K562 (cell line): ENCODE data around the gene OLFML2B. TPM values are rescaled to one million over a fixed set of nuclear protein-coding genes. Genes with fewer than 3 reads are reported as not detected.

ENCODE experiments used
- ATAC-seq: fragments of 200-7000 bp; cut with Tn5 transposase; 3 replicates; pipeline ENCODE4 v1.9.1; 2020; ENCODE audit warnings: moderate library complexity
- BruUV-seq: library from RNA; stranded (reverse); fragments of 400-500 nt; replicated peaks from 2 replicates; lab custom pipeline; 2021; lab: Mats Ljungman, UMichigan
- CTCF ChIA-PET: fragments of 300-600 bp; formaldehyde crosslinking; extraction: SDS; loops from one replicate; lab custom pipeline; 2021; ENCODE audit warnings: low intra/inter-chr PET ratio; lab: Yijun Ruan, JAX
- POLR2A ChIA-PET: fragments of 300-600, 350-650 bp; sonication (Branson Sonifier 250); formaldehyde crosslinking; extraction: SDS; loops from one replicate; lab custom pipeline; 2021; ENCODE audit warnings: antibody characterized with exemption, inconsistent platforms; lab: Yijun Ruan, JAX
- DNase-seq, 4 experiments: peaks; one replicate each; pipeline versions ENCODE4 v3.0.0 to v3.0.0-alpha.2; 2011 to 2018; ENCODE audit warnings: low spot score in 3 of 4, mixed read lengths in 3 of 4; ENCODE audit errors: extremely low read depth in 1 of 4
- FAIRE-seq: peaks from 2 replicates; lab custom pipeline; 2011; peaks lifted over from hg19 to GRCh38; lab: Jason Lieb, UNC
- H2AFZ ChIP-seq: 2 replicates; pipeline ENCODE4 v1.6.0; 2011; ENCODE audit warnings: low read depth, low read length, control low read depth, inconsistent platforms
- H3K27ac ChIP-seq: fragments of 200-600 bp; 3 replicates; pipeline ENCODE4 v1.8.0; 2011; ENCODE audit warnings: low read depth, mild to moderate bottlenecking, control low read depth, inconsistent platforms, low read length, moderate library complexity, mixed read lengths; ENCODE audit errors: extremely low read depth
- H3K27me3 ChIP-seq, 2 experiments: fragments of 300-600 bp in 1 of 2; 2 replicates in 1 of 2; 3 replicates in 1 of 2; pipeline versions ENCODE4 v1.6.0 to v1.8.0; 2011; ENCODE audit warnings: inconsistent platforms in 2 of 2, low read length in 2 of 2, mild to moderate bottlenecking in 1 of 2, mixed read lengths in 1 of 2, moderate library complexity in 1 of 2; ENCODE audit not compliant: control insufficient read depth in 2 of 2, insufficient read depth in 2 of 2
- H3K36me3 ChIP-seq: fragments of 300-600 bp; 3 replicates; pipeline ENCODE4 v1.8.0; 2011; ENCODE audit warnings: mild to moderate bottlenecking, low read length, inconsistent platforms; ENCODE audit not compliant: control insufficient read depth, insufficient read depth
- H3K4me1 ChIP-seq, 2 experiments: fragments of 200-600 bp in 1 of 2; replicated peaks in 1 of 2; 2 replicates in 1 of 2; 3 replicates in 1 of 2; pipeline versions ENCODE4 v1.5.1 to v1.8.0; 2011; ENCODE audit warnings: inconsistent platforms in 2 of 2, low read length in 2 of 2, mild to moderate bottlenecking in 1 of 2, mixed read lengths in 1 of 2, moderate library complexity in 1 of 2; ENCODE audit not compliant: control insufficient read depth in 2 of 2, insufficient read depth in 2 of 2
- H3K4me2 ChIP-seq: 2 replicates; pipeline ENCODE4 v1.6.1; 2011; ENCODE audit warnings: low read length, control low read depth, inconsistent platforms, mixed read lengths; ENCODE audit not compliant: insufficient read depth
- H3K4me3 ChIP-seq: fragments of 200-600 bp; sonication (generic), shearing (Covaris generic); 2 replicates; pipeline ENCODE4 v1.5.1; 2016; ENCODE audit warnings: control low read depth, inconsistent platforms
- H3K79me2 ChIP-seq: fragments of 200-600 bp; 3 replicates; pipeline ENCODE4 v1.8.0; 2011; ENCODE audit warnings: low read length, inconsistent platforms; ENCODE audit not compliant: control insufficient read depth, insufficient read depth
- H3K9ac ChIP-seq, 2 experiments: 2 replicates each; pipeline versions ENCODE4 v1.6.0 to v1.6.1; 2011; ENCODE audit warnings: low read depth in 2 of 2, low read length in 2 of 2, control low read depth in 1 of 2, inconsistent platforms in 1 of 2, mild to moderate bottlenecking in 1 of 2, mixed read lengths in 1 of 2; ENCODE audit not compliant: insufficient read depth in 1 of 2
- H3K9me1 ChIP-seq: one replicate; pipeline ENCODE4 v1.6.0; 2011; ENCODE audit warnings: inconsistent platforms, mild to moderate bottlenecking, low read length, moderate library complexity; ENCODE audit not compliant: control insufficient read depth, insufficient read depth
- H3K9me3 ChIP-seq: replicated peaks from 2 replicates; pipeline ENCODE4 v1.5.1; 2011; ENCODE audit warnings: low read depth, low read length, inconsistent platforms; ENCODE audit not compliant: control insufficient read depth, insufficient read depth
- H4K20me1 ChIP-seq: replicated peaks from 2 replicates; pipeline ENCODE4 v1.6.1; 2011; ENCODE audit warnings: low read length, inconsistent platforms, mixed read lengths; ENCODE audit not compliant: control insufficient read depth, insufficient read depth
- BCL6 ChIP-seq: fragments of 250-450 bp; sonication (Bioruptor Pico); IDR thresholded peaks from 2 replicates; pipeline ENCODE4 v1.4.0; 2020
- ELF1 ChIP-seq: fragments of 200-800 bp; sonication (Bioruptor generic); IDR thresholded peaks from 2 replicates; pipeline ENCODE4 v1.6.1; 2016; ENCODE audit warnings: missing genetic modification characterization, missing compliant biosample characterization
- ETV6 ChIP-seq, 3 experiments: fragments of 150-350 bp in 1 of 3; sonication (generic) in 1 of 3; formaldehyde crosslinking in 1 of 3; IDR thresholded peaks; 2 replicates each; pipeline versions ENCODE4 v1.6.1 to v1.8.0; 2014 to 2022; ENCODE audit warnings: borderline replicate concordance in 2 of 3, low read depth in 2 of 3, antibody characterized with exemption in 1 of 3, low read length in 1 of 3, mild to moderate bottlenecking in 1 of 3, missing genetic modification reagents in 1 of 3
- HNRNPH1 ChIP-seq: fragments of 200-400 bp; formaldehyde crosslinking; optimal IDR thresholded peaks from 2 replicates; pipeline ENCODE3; 2017; ENCODE audit warnings: low read depth, mild to moderate bottlenecking, low read length, moderate library complexity
- HOXB6 ChIP-seq: fragments of 250-450 bp; sonication (Bioruptor Pico); IDR thresholded peaks from 2 replicates; pipeline ENCODE4 v1.5.1; 2022; ENCODE audit warnings: mild to moderate bottlenecking, borderline replicate concordance
- NEUROD1 ChIP-seq: fragments of 150-350 bp; IDR thresholded peaks from 2 replicates; pipeline ENCODE4 v1.6.1; 2014; ENCODE audit warnings: borderline replicate concordance, low read length, low read depth; ENCODE audit not compliant: partially characterized antibody
- NFE2 ChIP-seq: IDR thresholded peaks from 2 replicates; pipeline ENCODE4 v1.6.1; 2014; ENCODE audit warnings: antibody characterized with exemption, low read depth
- NFYB ChIP-seq: IDR thresholded peaks from 2 replicates; pipeline ENCODE4 v1.6.1; 2011; ENCODE audit warnings: mild to moderate bottlenecking, moderate library complexity; ENCODE audit not compliant: insufficient read length; ENCODE audit errors: extremely low read depth
- NR3C1 ChIP-seq: sonication (generic); formaldehyde crosslinking; IDR thresholded peaks from 2 replicates; pipeline ENCODE4 v1.8.1; 2022; ENCODE audit warnings: missing genetic modification reagents
- RFX1 ChIP-seq: fragments of 450-650 bp; IDR thresholded peaks from 2 replicates; pipeline ENCODE4 v1.6.1; 2016; ENCODE audit warnings: mild to moderate bottlenecking, moderate library complexity
- SMARCB1 ChIP-seq: IDR thresholded peaks from 2 replicates; pipeline ENCODE4 v1.6.1; 2011; ENCODE audit warnings: improper control_type of control experiment, low read depth; ENCODE audit not compliant: insufficient read length
- TCFL5 ChIP-seq: fragments of 250-450 bp; sonication (Bioruptor Pico); conservative IDR thresholded peaks from 2 replicates; pipeline ENCODE4 v1.6.1; 2021; ENCODE audit warnings: mild to moderate bottlenecking, moderate library complexity, matching md5 sums
- TEAD2 ChIP-seq: fragments of 450-650 bp; IDR thresholded peaks from 2 replicates; pipeline ENCODE4 v1.6.1; 2016; ENCODE audit warnings: missing genetic modification characterization, control low read depth, missing compliant biosample characterization
- TFAM ChIP-seq: fragments of 250-450 bp; sonication (Bioruptor Pico); conservative IDR thresholded peaks from 2 replicates; pipeline ENCODE4 v1.5.0; 2021; ENCODE audit warnings: mild to moderate bottlenecking, moderate library complexity
- U2AF1 ChIP-seq: fragments of 200-400 bp; formaldehyde crosslinking; optimal IDR thresholded peaks from 2 replicates; pipeline ENCODE3; 2017; ENCODE audit warnings: mild to moderate bottlenecking, low read depth, low read length, moderate library complexity
- ZNF263 ChIP-seq: sonication (generic); formaldehyde crosslinking; IDR thresholded peaks from 2 replicates; pipeline ENCODE4 v1.8.0; 2022; ENCODE audit warnings: mild to moderate bottlenecking, missing genetic modification reagents, borderline replicate concordance
- ZNF436 ChIP-seq: fragments of 250-450, 450-650 bp; sonication (Bioruptor Pico); formaldehyde crosslinking; IDR thresholded peaks from 2 replicates; pipeline ENCODE4 v1.7.0; 2020; ENCODE audit warnings: mild to moderate bottlenecking
- WGBS: fragments of 100-300 bp; shearing (Covaris generic); methylation state at CpG from one replicate; pipeline ENCODE4 v1.1.6; 2016; ENCODE audit warnings: low coverage, mixed read lengths; ENCODE audit not compliant: insufficient coverage; ENCODE audit errors: missing lambda C conversion rate; 5-methylcytosine and 5-hydroxymethylcytosine counted together
- in situ Hi-C: fragments of 300-500 bp; cut with MboI; formaldehyde crosslinking; loops from 4 replicates; pipeline ENCODE4 v1.15.0; 2018; ENCODE audit warnings: inconsistent platforms, mixed read lengths
- intact Hi-C: fragments of 100-400 bp; cut with micrococcal nuclease; formaldehyde crosslinking; loops from 2 replicates; pipeline ENCODE4 v1.14.2; 2022
- polyA plus RNA-seq, 8 experiments: library from polyadenylated mRNA; depleted of rRNA in 4 of 8; stranded (reverse) in 5 of 8; unstranded in 3 of 8; fragments of >200 nt; fragmentation: Nextera tagmentation in 2 of 8; fragmentation: Illumina TruSeq in 1 of 8; extraction: Ambion mirVana in 2 of 8; extraction: Trizol in 1 of 8; gene quantifications; 2 replicates each; pipeline versions ENCODE4 v1.2.1 to v1.2.3, GENCODE V29; 2011 to 2014; ENCODE audit warnings: inconsistent platforms in 1 of 8, missing spikeins in 1 of 8
- total RNA-seq, 7 experiments: library from RNA; depleted of rRNA in 6 of 7; stranded (reverse); fragments of >200 nt in 6 of 7; fragmentation: Illumina TruSeq in 2 of 7; extraction: Trizol in 2 of 7; gene quantifications; 2 replicates each; pipeline versions ENCODE4 v1.2.1 to v1.2.3, GENCODE V29; 2011 to 2021; ENCODE audit warnings: low replicate concordance in 1 of 7
- TF ChIP-seq, protein P1 (sequence below): fragments of 250-450 bp; sonication (Bioruptor Pico); IDR thresholded peaks from 2 replicates; pipeline ENCODE4 v1.5.0; 2020; ENCODE audit warnings: mild to moderate bottlenecking
- TF ChIP-seq, protein P2 (sequence below): fragments of 450-650 bp; formaldehyde crosslinking; IDR thresholded peaks from 2 replicates; pipeline ENCODE4 v1.4.0; 2022; ENCODE audit warnings: missing genetic modification characterization
- TF ChIP-seq, protein P3 (sequence below): IDR thresholded peaks from 2 replicates; pipeline ENCODE4 v1.6.1; 2012; ENCODE audit warnings: low read depth, low read length, improper control_type of control experiment, borderline replicate concordance

OLFML2B gene
- total and polyA plus RNA-seq, 9 of the 15 experiments (the other 6 are each of a cell fraction or from before 2014, with no cell fraction given): not detected

DNA sequence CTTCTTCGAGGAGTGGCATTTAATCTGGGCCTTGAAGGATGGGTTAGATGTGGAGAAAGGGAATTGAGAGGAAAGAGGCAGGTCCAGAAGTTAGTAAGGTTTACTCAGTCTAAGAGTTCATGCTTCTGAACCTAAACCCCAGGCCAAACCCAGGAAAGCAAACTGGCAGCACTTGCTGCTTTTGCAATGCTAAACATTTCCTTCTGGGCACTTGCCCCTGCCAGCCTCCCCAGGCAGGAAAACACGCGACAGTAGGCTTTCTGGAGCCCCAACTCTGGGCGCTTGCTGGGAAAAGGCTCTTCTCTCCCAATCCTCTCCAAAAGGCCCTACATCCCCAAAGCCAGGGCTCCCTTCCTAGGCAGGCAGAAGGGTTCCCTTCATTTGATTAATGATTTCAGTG, 2.5 kb downstream of the OLFML2B start:
- no TSS peak for BruUV-seq
- H3K9ac ChIP-seq: no peak overlapping the region
- intact Hi-C loops: no loop called here
- no peak overlapping the region for H3K4me3 ChIP-seq
- 0 out of 2 replicates have a peak, but pooled peaks cover 2% of the 10 kb centered on the region for H3K9me3 ChIP-seq
- DNase-seq: no peak
- CTCF ChIA-PET: no interaction called here
- 0% methylated on average over 4 of the region's 4 CpGs for WGBS
- no peak for FAIRE-seq
- in situ Hi-C loops: loop anchor here (25.0 kb wide), 1 partner anchor 559 kb away; no protein-coding TSS in a partner anchor
- no peak overlapping the region for H2AFZ ChIP-seq
- no peak overlapping the region for H3K27ac ChIP-seq
- no peaks in the 10 kb centered on the region for H3K79me2 ChIP-seq
- H3K4me2 ChIP-seq: no peak overlapping the region
- H3K27me3 ChIP-seq: peaks cover 45 to 65% of the 10 kb centered on the region in 2 experiments; a peak in 4 of 5 replicates
- no peaks in the 10 kb centered on the region for H3K9me1 ChIP-seq
- H3K4me1 ChIP-seq: peaks cover 4 to 11% of the 10 kb centered on the region in 2 experiments; a peak in 4 of 5 replicates
- no peaks in the 10 kb centered on the region for H3K36me3 ChIP-seq
- no peak for ATAC-seq
- H4K20me1 ChIP-seq: no peaks in the 10 kb centered on the region; the same call in 1 of the 2 replicates
- POLR2A ChIA-PET: no interaction called here
- no peak for TF ChIP-seq TCFL5 (CRISPR knock-in tag)
- TF ChIP-seq NFE2: no peak
- TF ChIP-seq, protein P1, sequence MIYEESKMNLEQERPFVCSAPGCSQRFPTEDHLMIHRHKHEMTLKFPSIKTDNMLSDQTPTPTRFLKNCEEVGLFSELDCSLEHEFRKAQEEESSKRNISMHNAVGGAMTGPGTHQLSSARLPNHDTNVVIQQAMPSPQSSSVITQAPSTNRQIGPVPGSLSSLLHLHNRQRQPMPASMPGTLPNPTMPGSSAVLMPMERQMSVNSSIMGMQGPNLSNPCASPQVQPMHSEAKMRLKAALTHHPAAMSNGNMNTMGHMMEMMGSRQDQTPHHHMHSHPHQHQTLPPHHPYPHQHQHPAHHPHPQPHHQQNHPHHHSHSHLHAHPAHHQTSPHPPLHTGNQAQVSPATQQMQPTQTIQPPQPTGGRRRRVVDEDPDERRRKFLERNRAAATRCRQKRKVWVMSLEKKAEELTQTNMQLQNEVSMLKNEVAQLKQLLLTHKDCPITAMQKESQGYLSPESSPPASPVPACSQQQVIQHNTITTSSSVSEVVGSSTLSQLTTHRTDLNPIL (CRISPR knock-in tag): no peak
- no peak for TF ChIP-seq ZNF263 (CRISPR knock-in tag)
- no peak for TF ChIP-seq HNRNPH1
- TF ChIP-seq ELF1 (tag): no peak
- TF ChIP-seq U2AF1: no peak
- TF ChIP-seq NFYB: no peak
- TF ChIP-seq, protein P2, sequence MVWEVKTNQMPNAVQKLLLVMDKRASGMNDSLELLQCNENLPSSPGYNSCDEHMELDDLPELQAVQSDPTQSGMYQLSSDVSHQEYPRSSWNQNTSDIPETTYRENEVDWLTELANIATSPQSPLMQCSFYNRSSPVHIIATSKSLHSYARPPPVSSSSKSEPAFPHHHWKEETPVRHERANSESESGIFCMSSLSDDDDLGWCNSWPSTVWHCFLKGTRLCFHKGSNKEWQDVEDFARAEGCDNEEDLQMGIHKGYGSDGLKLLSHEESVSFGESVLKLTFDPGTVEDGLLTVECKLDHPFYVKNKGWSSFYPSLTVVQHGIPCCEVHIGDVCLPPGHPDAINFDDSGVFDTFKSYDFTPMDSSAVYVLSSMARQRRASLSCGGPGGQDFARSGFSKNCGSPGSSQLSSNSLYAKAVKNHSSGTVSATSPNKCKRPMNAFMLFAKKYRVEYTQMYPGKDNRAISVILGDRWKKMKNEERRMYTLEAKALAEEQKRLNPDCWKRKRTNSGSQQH (CRISPR knock-in tag): no peak
- no peak for TF ChIP-seq BCL6 (CRISPR knock-in tag)
- no peak for TF ChIP-seq ZNF436 (CRISPR knock-in tag)
- TF ChIP-seq TEAD2 (tag): no peak
- TF ChIP-seq, protein P3, sequence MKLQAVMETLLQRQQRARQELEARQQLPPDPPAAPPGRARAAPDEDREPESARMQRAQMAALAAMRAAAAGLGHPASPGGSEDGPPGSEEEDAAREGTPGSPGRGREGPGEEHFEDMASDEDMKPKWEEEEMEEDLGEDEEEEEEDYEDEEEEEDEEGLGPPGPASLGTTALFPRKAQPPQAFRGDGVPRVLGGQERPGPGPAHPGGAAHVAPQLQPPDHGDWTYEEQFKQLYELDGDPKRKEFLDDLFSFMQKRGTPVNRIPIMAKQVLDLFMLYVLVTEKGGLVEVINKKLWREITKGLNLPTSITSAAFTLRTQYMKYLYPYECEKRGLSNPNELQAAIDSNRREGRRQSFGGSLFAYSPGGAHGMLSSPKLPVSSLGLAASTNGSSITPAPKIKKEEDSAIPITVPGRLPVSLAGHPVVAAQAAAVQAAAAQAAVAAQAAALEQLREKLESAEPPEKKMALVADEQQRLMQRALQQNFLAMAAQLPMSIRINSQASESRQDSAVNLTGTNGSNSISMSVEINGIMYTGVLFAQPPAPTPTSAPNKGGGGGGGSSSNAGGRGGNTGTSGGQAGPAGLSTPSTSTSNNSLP: no peak
- no peak for TF ChIP-seq TFAM (CRISPR knock-in tag)
- no peak for TF ChIP-seq SMARCB1
- no peak for TF ChIP-seq HOXB6 (CRISPR knock-in tag)
- TF ChIP-seq NR3C1 (CRISPR knock-in tag): no peak
- no peak for TF ChIP-seq ETV6 (IDR thresholded peaks at IDR 0.05; ENCODE audit: borderline replicate concordance in 1 of 2, low read depth in 2 of 2, low read length in 1 of 2)
- TF ChIP-seq ETV6 (CRISPR knock-in tag; IDR thresholded peaks at IDR 0.05; ENCODE audit: borderline replicate concordance): no peak
- no peak for TF ChIP-seq RFX1
- TF ChIP-seq NEUROD1: no peak
